Stomach (tissue), 9 donors: Measurements from ENCODE around the gene VPS33A. TPM values are rescaled to one million over a fixed set of nuclear protein-coding genes. Genes with fewer than 3 reads are reported as not detected.

Source experiments
- DNase-seq, 2 donors: peaks; one replicate each; pipeline versions ENCODE4 v3.0.0 to v3.0.0-alpha.2; 2013 to 2019
- H3K27ac ChIP-seq, 5 donors: fragments of 200-600 bp in 4 of 5; sonication (generic) in 4 of 5; one replicate each; pipeline ENCODE4 v1.5.1; 2013 to 2019; ENCODE audit warnings: mild to moderate bottlenecking in 1 of 5, moderate library complexity in 1 of 5
- H3K27me3 ChIP-seq, 3 donors: fragments of 200-600 bp; sonication (generic); one replicate each; pipeline ENCODE4 v1.5.1; 2017 to 2019; ENCODE audit warnings: mixed run types in 1 of 3
- H3K36me3 ChIP-seq, 4 donors: fragments of 200-600 bp; sonication (generic); 1 replicate in 3 of 4; 2 replicates in 1 of 4; pipeline ENCODE4 v1.5.1; 2016 to 2019
- H3K4me1 ChIP-seq, 4 donors: fragments of 200-600 bp; sonication (generic); one replicate each; pipeline ENCODE4 v1.5.1; 2016 to 2019
- H3K4me3 ChIP-seq, 4 donors: fragments of 200-600 bp; sonication (generic) in 3 of 4; one replicate each; pipeline ENCODE4 v1.5.1; 2016 to 2019; ENCODE audit warnings: mild to moderate bottlenecking in 1 of 4
- H3K9me3 ChIP-seq, 4 donors: fragments of 200-600 bp; sonication (generic); one replicate each; pipeline ENCODE4 v1.5.1; 2016 to 2019
- CTCF ChIP-seq, 7 experiments: fragments of 450-650 bp in 4 of 7; fragments of 200-600 bp in 3 of 7; sonication (generic) in 3 of 7; IDR thresholded peaks; one replicate each; pipeline ENCODE4 v1.5.1; 2016 to 2019; ENCODE audit warnings: antibody characterized with exemption in 7 of 7, control low read depth in 2 of 7, mild to moderate bottlenecking in 1 of 7
- EP300 ChIP-seq: sonication (generic); formaldehyde crosslinking; IDR thresholded peaks from one replicate; pipeline ENCODE4 v1.6.1; 2017; ENCODE audit warnings: antibody characterized with exemption
- POLR2A ChIP-seq, 4 donors: fragments of 450-650 bp; IDR thresholded peaks; one replicate each; pipeline ENCODE4 v1.6.1; 2016; ENCODE audit warnings: antibody characterized with exemption in 4 of 4, control low read depth in 2 of 4, mild to moderate bottlenecking in 1 of 4, moderate library complexity in 1 of 4
- POLR2AphosphoS5 ChIP-seq, 3 donors: sonication (generic); formaldehyde crosslinking; IDR thresholded peaks; one replicate each; pipeline ENCODE4 v1.6.1; 2016; ENCODE audit warnings: antibody characterized with exemption in 3 of 3
- whole genome bisulfite sequencing, 5 donors: extraction: QIAGEN DNeasy Blood & Tissue Kit in 3 of 5; methylation state at CpG; one replicate each; pipeline versions ENCODE4 v1.1.5 to v1.1.7; 2013 to 2018; 5-methylcytosine and 5-hydroxymethylcytosine counted together
- intact Hi-C: fragments of 100-400 bp; cut with DNase I; formaldehyde crosslinking; loops from one replicate; pipeline ENCODE4 v1.15.1; 2023; ENCODE audit warnings: low total_unique reads
- polyA plus RNA-seq, 3 donors: library from polyadenylated mRNA; stranded (reverse); fragments of 200-250 nt; gene quantifications; one replicate each; pipeline ENCODE4 v1.2.3, GENCODE V29; 2013
- total RNA-seq, 5 donors: library from RNA; depleted of rRNA; stranded (reverse); fragments of >200 nt; gene quantifications; one replicate each; pipeline versions ENCODE4 v1.1.0 to v1.2.3, GENCODE V29; 2014 to 2016
- donor health status: healthy with polysubstance abuse.
- donor health status: Bipolar disorder and iron deficiency.
- donor health status: healthy.

VPS33A gene
- total and polyA plus RNA-seq, 8 donors: 6.1 to 45.8 (median 12.7) TPM

DNA sequence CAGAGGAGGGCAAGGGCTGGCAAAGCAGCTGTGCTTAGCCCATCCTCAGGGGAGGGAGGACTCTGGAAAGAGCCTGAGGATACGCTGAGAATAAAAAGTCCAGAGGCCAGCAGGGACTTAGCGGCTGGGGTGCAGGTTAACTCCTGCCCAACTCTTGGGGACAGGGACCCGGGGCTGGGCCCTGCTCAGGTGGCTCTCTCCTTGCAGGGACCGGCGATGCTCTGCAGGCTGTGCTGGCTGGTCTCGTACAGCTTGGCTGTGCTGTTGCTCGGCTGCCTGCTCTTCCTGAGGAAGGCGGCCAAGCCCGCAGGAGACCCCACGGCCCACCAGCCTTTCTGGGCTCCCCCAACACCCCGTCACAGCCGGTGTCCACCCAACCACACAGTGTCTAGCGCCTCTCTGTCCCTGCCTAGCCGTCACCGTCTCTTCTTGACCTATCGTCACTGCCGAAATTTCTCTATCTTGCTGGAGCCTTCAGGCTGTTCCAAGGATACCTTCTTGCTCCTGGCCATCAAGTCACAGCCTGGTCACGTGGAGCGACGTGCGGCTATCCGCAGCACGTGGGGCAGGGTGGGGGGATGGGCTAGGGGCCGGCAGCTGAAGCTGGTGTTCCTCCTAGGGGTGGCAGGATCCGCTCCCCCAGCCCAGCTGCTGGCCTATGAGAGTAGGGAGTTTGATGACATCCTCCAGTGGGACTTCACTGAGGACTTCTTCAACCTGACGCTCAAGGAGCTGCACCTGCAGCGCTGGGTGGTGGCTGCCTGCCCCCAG, 60.0 kb downstream of the VPS33A start:
- H3K27me3 ChIP-seq: peaks cover 0 to 43% (median 32%) of the 10 kb centered on the region in 3 donors
- H3K4me3 ChIP-seq: no peak overlapping the region
- no peak for TF ChIP-seq POLR2AphosphoS5 (IDR thresholded peaks at IDR 0.05)
- no peak for TF ChIP-seq POLR2A (IDR thresholded peaks at IDR 0.05)
- no peak for TF ChIP-seq CTCF (IDR thresholded peaks at IDR 0.05)
- no peak for TF ChIP-seq EP300
- H3K36me3 ChIP-seq: peaks cover 41 to 49% (median 48%) of the 10 kb centered on the region in 4 donors
- no peaks in the 10 kb centered on the region for H3K9me3 ChIP-seq
- 58 to 75% (median 61%) methylated on average over 26 to 27 of the region's 27 CpGs for WGBS, 5 donors
- H3K27ac ChIP-seq: no peak overlapping the region
- peaks cover 19 to 29% (median 24%) of the 10 kb centered on the region in 4 donors for H3K4me1 ChIP-seq
- no peak for DNase-seq
- intact Hi-C loops: no loop called here

DNA sequence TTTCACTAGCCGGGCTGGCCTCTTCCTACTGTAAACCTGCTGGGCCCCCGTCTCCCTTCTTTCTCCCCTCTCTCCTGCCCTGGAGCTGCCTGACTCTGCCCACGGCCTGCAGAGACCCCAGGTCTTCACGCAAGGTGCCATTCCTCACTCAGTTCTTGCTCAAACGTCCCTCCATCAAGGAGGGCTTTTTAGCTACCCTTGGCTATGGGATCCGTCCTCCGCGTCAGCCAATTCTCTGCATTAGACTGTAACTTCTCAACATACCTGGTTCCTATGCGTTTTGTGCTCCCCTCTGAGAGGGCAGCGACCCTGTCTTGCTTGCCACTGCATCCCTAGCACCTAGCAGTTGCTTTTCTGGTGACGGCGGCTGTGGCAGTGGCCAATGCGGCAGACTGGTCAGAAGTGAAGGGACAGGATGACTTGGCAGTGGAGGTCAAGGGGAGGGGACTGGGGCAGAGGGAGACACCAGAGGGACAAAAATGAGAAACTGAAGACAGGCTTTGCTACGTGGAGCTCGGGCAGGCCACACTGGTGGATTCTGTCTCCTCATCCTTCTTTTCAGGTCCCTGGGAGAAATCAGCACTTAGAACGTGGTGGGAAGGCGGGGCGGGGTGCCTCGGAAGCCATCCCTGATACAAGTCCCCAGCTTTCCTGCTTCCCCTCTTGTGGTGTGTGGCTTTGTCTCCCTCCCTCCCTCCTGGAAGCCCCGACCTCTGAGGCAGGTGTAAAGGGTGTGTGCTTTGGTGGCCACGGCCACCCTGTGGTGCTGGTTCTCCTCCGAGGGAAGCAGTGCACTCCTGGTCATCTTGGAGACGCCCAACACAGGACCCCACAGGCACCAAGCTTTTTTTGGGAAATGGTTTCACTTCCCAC, 61.0 kb downstream of the VPS33A start:
- Histone ChIP-seq H3K27me3 (peaks cover 5 to 53% (median 38%) of the 10 kb centered on the region in 3 donors), H3K36me3 (peaks cover 33 to 39% (median 38%) of the 10 kb centered on the region in 4 donors), H3K4me1 (peaks cover 19 to 29% (median 24%) of the 10 kb centered on the region in 4 donors), H3K9me3 (no peaks in the 10 kb centered on the region), H3K4me3 (no peak overlapping the region), H3K27ac (no peak overlapping the region)
- TF ChIP-seq CTCF (IDR thresholded peaks at IDR 0.05) (no peak), POLR2A (IDR thresholded peaks at IDR 0.05) (no peak), POLR2AphosphoS5 (IDR thresholded peaks at IDR 0.05) (no peak), EP300 (no peak)
- DNase-seq: no peak
- intact Hi-C loops: no loop called here
- WGBS, 5 donors: 34 to 44% (median 41%) methylated on average over 23 of the region's 23 CpGs

- Histone ChIP-seq H3K36me3 (peaks cover 25 to 30% (median 29%) of the 10 kb centered on the region in 4 donors), H3K4me3 (peak overlapping the region; percentile 54 to 79 (median 66)), H3K9me3 (no peaks in the 10 kb centered on the region), H3K27me3 (peaks cover 5 to 62% (median 47%) of the 10 kb centered on the region in 3 donors), H3K4me1 (peaks cover 19 to 29% (median 24%) of the 10 kb centered on the region in 4 donors), H3K27ac (no peak overlapping the region)
- DNase-seq: peak in 1 of 2 donors; percentile 39
- intact Hi-C loops: no loop called here
- TF ChIP-seq POLR2AphosphoS5 (IDR thresholded peaks at IDR 0.05) (no peak), CTCF (IDR thresholded peaks at IDR 0.05) (no peak), EP300 (no peak), POLR2A (IDR thresholded peaks at IDR 0.05) (no peak)
- 12 to 29% (median 15%) methylated on average over 25 to 71 of the region's 71 CpGs for WGBS, 5 donors
Observed at GRCh38 chr12:122204167-122205052, 61.9 kb downstream of the VPS33A start.
